Endothelial cell of umbilical vein (primary cell): ENCODE data around the gene APOL5. TPM values are rescaled to one million over a fixed set of nuclear protein-coding genes. Genes with fewer than 3 reads are reported as not detected.

ENCODE experiments used
- BruUV-seq: library from RNA; stranded (reverse); fragments of 400-500 nt; replicated peaks from 2 replicates; lab custom pipeline; 2021; lab: Mats Ljungman, UMichigan
- CTCF ChIA-PET: fragments of 300-600, 350-600 bp; sonication (Branson Sonifier 250); formaldehyde crosslinking; loops from one replicate; lab custom pipeline; 2021; ENCODE audit warnings: antibody characterized with exemption, inconsistent platforms; lab: Charles Lee
- POLR2A ChIA-PET: fragments of 300-600, 350-600 bp; sonication (Branson Sonifier 250); formaldehyde crosslinking; loops from one replicate; lab custom pipeline; 2021; ENCODE audit warnings: antibody characterized with exemption, inconsistent platforms; lab: Charles Lee
- DNase-seq: peaks from one replicate; pipeline ENCODE4 v3.0.0-alpha.2; 2011; ENCODE audit warnings: low read depth, low spot score
- FAIRE-seq: peaks from 2 replicates; lab custom pipeline; 2011; peaks lifted over from hg19 to GRCh38; lab: Jason Lieb, UNC
- H2AFZ ChIP-seq: 2 replicates; pipeline ENCODE4 v1.6.0; 2012; ENCODE audit warnings: low read depth, low read length, control low read depth, inconsistent platforms
- H3K27ac ChIP-seq: 2 replicates; pipeline ENCODE4 v1.5.1; 2011; ENCODE audit warnings: low read depth, mild to moderate bottlenecking, control low read depth, low read length, moderate library complexity; ENCODE audit not compliant: insufficient read depth
- H3K27me3 ChIP-seq, 2 experiments: 2 replicates each; pipeline versions ENCODE4 v1.6.0 to v1.6.1; 2011; ENCODE audit warnings: low read length in 2 of 2, mixed read lengths in 1 of 2; ENCODE audit not compliant: control insufficient read depth in 2 of 2, insufficient read depth in 2 of 2
- H3K36me3 ChIP-seq, 2 experiments: 2 replicates in 1 of 2; 3 replicates in 1 of 2; pipeline ENCODE4 v1.5.1; 2011; ENCODE audit warnings: low read length in 2 of 2, mild to moderate bottlenecking in 1 of 2, moderate library complexity in 1 of 2; ENCODE audit not compliant: control insufficient read depth in 2 of 2, insufficient read depth in 2 of 2; ENCODE audit errors: extremely low read depth in 1 of 2
- H3K4me1 ChIP-seq: 3 replicates; pipeline ENCODE4 v1.5.1; 2011; ENCODE audit warnings: mild to moderate bottlenecking, low read length; ENCODE audit not compliant: control insufficient read depth, insufficient read depth; ENCODE audit errors: extremely low read depth
- H3K4me2 ChIP-seq: 2 replicates; pipeline ENCODE4 v1.6.1; 2011; ENCODE audit warnings: low read length, control low read depth, mixed read lengths; ENCODE audit not compliant: insufficient read depth
- H3K4me3 ChIP-seq, 3 experiments: fragments of 200-600 bp in 1 of 3; sonication (generic), shearing (Covaris generic) in 1 of 3; replicated peaks in 1 of 3; 2 replicates each; pipeline ENCODE4 v1.5.1; 2011 to 2016; ENCODE audit warnings: control low read depth in 3 of 3, low read length in 3 of 3, mild to moderate bottlenecking in 2 of 3, inconsistent platforms in 1 of 3, low read depth in 1 of 3, moderate library complexity in 1 of 3; ENCODE audit not compliant: insufficient read depth in 1 of 3
- H3K79me2 ChIP-seq: 2 replicates; pipeline ENCODE4 v1.6.0; 2012; ENCODE audit warnings: low read length, inconsistent platforms; ENCODE audit not compliant: control insufficient read depth, insufficient read depth
- H3K9ac ChIP-seq: replicated peaks from 2 replicates; pipeline ENCODE3; 2011; ENCODE audit warnings: low read length, control low read depth; ENCODE audit not compliant: insufficient read depth; ENCODE audit errors: extremely low read depth
- H3K9me1 ChIP-seq: replicated peaks from 3 replicates; pipeline ENCODE4 v1.6.0; 2011; ENCODE audit warnings: mild to moderate bottlenecking, low read length; ENCODE audit not compliant: control insufficient read depth, insufficient read depth; ENCODE audit errors: extremely low read depth
- H3K9me3 ChIP-seq: replicated peaks from 2 replicates; pipeline ENCODE4 v1.5.1; 2012; ENCODE audit warnings: low read length, inconsistent platforms; ENCODE audit not compliant: control insufficient read depth, insufficient read depth
- H4K20me1 ChIP-seq: replicated peaks from 2 replicates; pipeline ENCODE3; 2011; ENCODE audit warnings: mild to moderate bottlenecking, low read length; ENCODE audit not compliant: control insufficient read depth, insufficient read depth; ENCODE audit errors: extremely low read depth
- EZH2 ChIP-seq: IDR thresholded peaks from 2 replicates; pipeline ENCODE4 v1.6.1; 2012; ENCODE audit warnings: borderline replicate concordance, low read depth, mild to moderate bottlenecking, moderate library complexity, low read length, inconsistent platforms; ENCODE audit not compliant: severe bottlenecking
- FOS ChIP-seq: IDR thresholded peaks from 2 replicates; pipeline ENCODE4 v1.6.1; 2011; ENCODE audit warnings: mild to moderate bottlenecking, low read length, moderate library complexity, borderline replicate concordance; ENCODE audit not compliant: insufficient read depth
- GATA2 ChIP-seq: IDR thresholded peaks from 2 replicates; pipeline ENCODE4 v1.7.0; 2011; ENCODE audit warnings: low read depth, mild to moderate bottlenecking, moderate library complexity, mixed read lengths, low read length; ENCODE audit not compliant: insufficient read length, insufficient read depth
- JUN ChIP-seq: IDR thresholded peaks from 2 replicates; pipeline ENCODE4 v1.6.1; 2011; ENCODE audit warnings: borderline replicate concordance, low read depth; ENCODE audit not compliant: insufficient read length, insufficient read depth
- MYC ChIP-seq: IDR thresholded peaks from one replicate; pipeline ENCODE4 v1.6.1; 2011; ENCODE audit warnings: mild to moderate bottlenecking, low read depth, low read length
- POLR2A ChIP-seq: IDR thresholded peaks from 2 replicates; pipeline ENCODE4 v1.6.1; 2012; ENCODE audit warnings: low read depth, mild to moderate bottlenecking, control low read depth, low read length
- POLR2AphosphoS5 ChIP-seq: IDR thresholded peaks from 2 replicates; pipeline ENCODE4 v1.6.1; 2012; ENCODE audit warnings: low read depth, mild to moderate bottlenecking, control low read depth, low read length, moderate library complexity; ENCODE audit not compliant: insufficient read depth
- dilution Hi-C: fragments of 300-500 bp; cut with MboI; formaldehyde crosslinking; loops from one replicate; pipeline ENCODE4 v1.15.0; 2019; ENCODE audit warnings: low sequenced_read_pairs; ENCODE audit not compliant: extremely low pct_ligation_motif_present
- intact Hi-C: fragments of 100-400 bp; cut with micrococcal nuclease; formaldehyde crosslinking; loops from one replicate; pipeline ENCODE4 v1.10.0; 2022
- polyA plus RNA-seq, 4 experiments: library from polyadenylated mRNA; depleted of rRNA in 3 of 4; stranded (reverse) in 3 of 4; unstranded in 1 of 4; fragments of >200 nt; gene quantifications; 2 replicates each; pipeline versions ENCODE4 v1.2.1 to v1.2.3, GENCODE V29; 2011 to 2012; ENCODE audit warnings: missing spikeins in 1 of 4
- total RNA-seq: library from RNA; stranded (reverse); gene quantifications from 2 replicates; pipeline ENCODE4 v1.2.3, GENCODE V29; 2021
- TF ChIP-seq, protein P1 (sequence below), 2 donors: IDR thresholded peaks; 1 replicate in 1 of 2; 2 replicates in 1 of 2; pipeline ENCODE4 v1.5.1; 2011; ENCODE audit warnings: low read length in 2 of 2, mild to moderate bottlenecking in 2 of 2, moderate library complexity in 2 of 2, control low read depth in 1 of 2, inconsistent platforms in 1 of 2, low read depth in 1 of 2; ENCODE audit not compliant: insufficient read depth in 1 of 2; ENCODE audit errors: extremely low read depth in 1 of 2
- TF ChIP-seq, protein P2 (sequence below): IDR thresholded peaks from 2 replicates; pipeline ENCODE4 v1.6.1; 2011; ENCODE audit not compliant: insufficient read depth, insufficient read length

APOL5 gene
- total and polyA plus RNA-seq, 2 donors (not counting 3 experiments of a cell fraction or from before 2014, with no cell fraction given): not detected

- ChIA-PET CTCF (no interaction called here), POLR2A (no interaction called here)
- no peaks in the 10 kb centered on the region for H3K79me2 ChIP-seq
- no peak overlapping the region for H2AFZ ChIP-seq
- no peaks in the 10 kb centered on the region for H3K9me1 ChIP-seq
- H3K4me2 ChIP-seq: no peak overlapping the region
- H4K20me1 ChIP-seq: no peaks in the 10 kb centered on the region
- H3K9me3 ChIP-seq: no peaks in the 10 kb centered on the region
- no peak overlapping the region for H3K4me3 ChIP-seq
- TF ChIP-seq JUN (no peak), GATA2 (no peak), POLR2AphosphoS5 (no peak), EZH2 (no peak), MYC (no peak), POLR2A (no peak), FOS (no peak)
- TF ChIP-seq, protein P1, sequence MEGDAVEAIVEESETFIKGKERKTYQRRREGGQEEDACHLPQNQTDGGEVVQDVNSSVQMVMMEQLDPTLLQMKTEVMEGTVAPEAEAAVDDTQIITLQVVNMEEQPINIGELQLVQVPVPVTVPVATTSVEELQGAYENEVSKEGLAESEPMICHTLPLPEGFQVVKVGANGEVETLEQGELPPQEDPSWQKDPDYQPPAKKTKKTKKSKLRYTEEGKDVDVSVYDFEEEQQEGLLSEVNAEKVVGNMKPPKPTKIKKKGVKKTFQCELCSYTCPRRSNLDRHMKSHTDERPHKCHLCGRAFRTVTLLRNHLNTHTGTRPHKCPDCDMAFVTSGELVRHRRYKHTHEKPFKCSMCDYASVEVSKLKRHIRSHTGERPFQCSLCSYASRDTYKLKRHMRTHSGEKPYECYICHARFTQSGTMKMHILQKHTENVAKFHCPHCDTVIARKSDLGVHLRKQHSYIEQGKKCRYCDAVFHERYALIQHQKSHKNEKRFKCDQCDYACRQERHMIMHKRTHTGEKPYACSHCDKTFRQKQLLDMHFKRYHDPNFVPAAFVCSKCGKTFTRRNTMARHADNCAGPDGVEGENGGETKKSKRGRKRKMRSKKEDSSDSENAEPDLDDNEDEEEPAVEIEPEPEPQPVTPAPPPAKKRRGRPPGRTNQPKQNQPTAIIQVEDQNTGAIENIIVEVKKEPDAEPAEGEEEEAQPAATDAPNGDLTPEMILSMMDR (IDR thresholded peaks at IDR 0.05; ENCODE audit: extremely low read depth in 1 of 2, insufficient read depth in 1 of 2, low read depth in 1 of 2, low read length in 2 of 2): no peak
- TF ChIP-seq, protein P2, sequence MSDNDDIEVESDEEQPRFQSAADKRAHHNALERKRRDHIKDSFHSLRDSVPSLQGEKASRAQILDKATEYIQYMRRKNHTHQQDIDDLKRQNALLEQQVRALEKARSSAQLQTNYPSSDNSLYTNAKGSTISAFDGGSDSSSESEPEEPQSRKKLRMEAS: no peak
- dilution Hi-C loops (no loop called here), intact Hi-C loops (no loop called here)
- BruUV-seq: no TSS peak
- no peaks in the 10 kb centered on the region for H3K4me1 ChIP-seq
- H3K27me3 ChIP-seq: no peaks in the 10 kb centered on the region
- FAIRE-seq: no peak
- no peak overlapping the region for H3K27ac ChIP-seq
- no peaks in the 10 kb centered on the region for H3K36me3 ChIP-seq
- no peak overlapping the region for H3K9ac ChIP-seq
- DNase-seq: no peak
Measured at GRCh38 chr22:35725521-35725920, 7.8 kb downstream of the APOL5 start.
